T-helper 1 cell treated with Interleukin-12 subunit alpha and Interleukin-12 subunit beta and Interleukin-4 antibody, amounts not matched to agents 30 ng/mL and 1 ng/mL, for 36 hours (primary cell): Measurements from ENCODE around the gene LONP1. TPM values are rescaled to one million over a fixed set of nuclear protein-coding genes. Genes with fewer than 3 reads are reported as not detected.

Experiments
- intact Hi-C: fragments of 100-400 bp; cut with micrococcal nuclease; formaldehyde crosslinking; loops from one replicate; pipeline ENCODE4 v1.15.1; 2024
- total RNA-seq: library from RNA; stranded (reverse); gene quantifications from 2 replicates; pipeline ENCODE4 v1.2.3, GENCODE V29; 2022

LONP1 gene
- total RNA-seq, 1 donor from 2014 or later: 82.9 TPM

GRCh38 chr19:5680437-5681368 is 39.2 kb downstream of the LONP1 start, which contains the start of the genes HSD11B1L and MICOS13:
HSD11B1L (plus strand) TSS chr19:5681027; CDS start chr19:5684833, 3,806 bp downstream.
MICOS13 (minus strand) TSS chr19:5680516; CDS start chr19:5680486, 30 bp downstream.
- intact Hi-C loops: loop anchor here (1.0 to 5.0 kb wide), 9 partner anchors 10 to 1918 kb away; partner anchors contain the start of genes CATSPERD, CHAF1A, LONP1 and MRPL54

GRCh38 chr19:5680084-5680436 is 39.9 kb downstream of the LONP1 start:
- intact Hi-C loops: loop anchor here (1.0 to 5.0 kb wide), 9 partner anchors 10 to 1917 kb away; partner anchors contain the start of genes CATSPERD, CHAF1A, LONP1 and MRPL54

GRCh38 chr19:5679289-5680083 is 40.5 kb downstream of the LONP1 start:
- intact Hi-C loops: loop anchor here (1.0 to 5.0 kb wide), 9 partner anchors 11 to 1917 kb away; partner anchors contain the start of genes CATSPERD, CHAF1A, LONP1 and MRPL54

GRCh38 chr19:5678071-5678718 is 41.8 kb downstream of the LONP1 start:
- intact Hi-C loops: no loop called here

GRCh38 chr19:5677580-5677979 is 42.4 kb downstream of the LONP1 start:
- intact Hi-C loops: no loop called here

- intact Hi-C loops: no loop called here
Measured at GRCh38 chr19:5677136-5677535, 42.8 kb downstream of the LONP1 start.

GRCh38 chr19:5676772-5677105 is 43.2 kb downstream of the LONP1 start:
- intact Hi-C loops: no loop called here

GRCh38 chr19:5676105-5676771 is 43.7 kb downstream of the LONP1 start:
- intact Hi-C loops: no loop called here

- intact Hi-C loops: no loop called here
Measured at GRCh38 chr19:5674714-5675113, 45.2 kb downstream of the LONP1 start.

GRCh38 chr19:5673752-5674151 is 46.2 kb downstream of the LONP1 start:
- intact Hi-C loops: no loop called here

GRCh38 chr19:5672708-5673459 is 47.1 kb downstream of the LONP1 start:
- intact Hi-C loops: no loop called here

GRCh38 chr19:5671600-5671999 is 48.3 kb downstream of the LONP1 start:
- intact Hi-C loops: no loop called here

- intact Hi-C loops: loop anchor here (5.0 kb wide), 1 partner anchor 232 kb away; no protein-coding TSS in a partner anchor
Measured at GRCh38 chr19:5669212-5669611, 50.7 kb downstream of the LONP1 start.

GRCh38 chr19:5667751-5668271 is 52.1 kb downstream of the LONP1 start:
- intact Hi-C loops: loop anchor here (5.0 kb wide), 1 partner anchor 231 kb away; no protein-coding TSS in a partner anchor

- intact Hi-C loops: loop anchor here (5.0 kb wide), 1 partner anchor 230 kb away; no protein-coding TSS in a partner anchor
Measured at GRCh38 chr19:5666921-5667610, 52.9 kb downstream of the LONP1 start.

GRCh38 chr19:5665781-5666513 is 54.0 kb downstream of the LONP1 start:
- intact Hi-C loops: loop anchor here (5.0 kb wide), 1 partner anchor 229 kb away; no protein-coding TSS in a partner anchor

GRCh38 chr19:5664515-5664914 is 55.4 kb downstream of the LONP1 start:
- intact Hi-C loops: no loop called here

GRCh38 chr19:5663904-5664303 is 56.0 kb downstream of the LONP1 start:
- intact Hi-C loops: no loop called here
